SK-N-SH treated with all-trans-retinoic acid at 6 μM for 48 hours (cell line): ENCODE results near the gene TRPV5.

ENCODE experiments used
- PATZ1 ChIP-seq: fragments of 250-450 bp; sonication (Bioruptor Pico); IDR thresholded peaks from 2 replicates; pipeline ENCODE4 v1.8.0; 2020; ENCODE audit warnings: mild to moderate bottlenecking, moderate library complexity, borderline replicate concordance
- PPARA ChIP-seq: fragments of 250-450 bp; sonication (Bioruptor Pico); IDR thresholded peaks from 2 replicates; pipeline ENCODE4 v1.5.0; 2020; ENCODE audit warnings: mild to moderate bottlenecking, borderline replicate concordance
- SNAI2 ChIP-seq: fragments of 250-450 bp; sonication (Bioruptor Pico); IDR thresholded peaks from 2 replicates; pipeline ENCODE4 v1.5.0; 2020; ENCODE audit warnings: mild to moderate bottlenecking, moderate library complexity
- TCF4 ChIP-seq: fragments of 250-450 bp; sonication (Bioruptor Pico); IDR thresholded peaks from 2 replicates; pipeline ENCODE4 v1.8.0; 2021; ENCODE audit warnings: mild to moderate bottlenecking, moderate library complexity, borderline replicate concordance
- ZFP3 ChIP-seq: fragments of 250-450 bp; sonication (Bioruptor Pico); IDR thresholded peaks from 2 replicates; pipeline ENCODE4 v1.5.0; 2020; ENCODE audit warnings: mild to moderate bottlenecking, moderate library complexity
- ZFP30 ChIP-seq: fragments of 450-650 bp; formaldehyde crosslinking; IDR thresholded peaks from 2 replicates; pipeline ENCODE4 v1.5.0; 2022; ENCODE audit warnings: mild to moderate bottlenecking, moderate library complexity

GRCh38 chr7:142862351-142862750, 71.2 kb downstream of the TRPV5 start:
- TF ChIP-seq PPARA (CRISPR knock-in tag), result no peak
- no peak for TF ChIP-seq SNAI2 (CRISPR knock-in tag)
- no peak for TF ChIP-seq ZFP3 (CRISPR knock-in tag)
- no peak for TF ChIP-seq PATZ1 (CRISPR knock-in tag)
- no peak for TF ChIP-seq TCF4
- TF ChIP-seq ZFP30 (CRISPR knock-in tag), result no peak
